GM03348 (cell line): ENCODE measurements around the gene PLXNC1.
"Not testable (repeated sequence)": the region's sequence is repeated elsewhere in the genome, so short reads cannot be mapped to it uniquely, and the experiment has no call there.

Experiments used
- DNase-seq: peaks from one replicate; pipeline ENCODE4 v3.0.0; 2012; ENCODE audit warnings: low spot score

Gene PLXNC1

GRCh38 chr12:94297096-94297699 is 148.8 kb downstream of the PLXNC1 start:
- no peak for DNase-seq

GRCh38 chr12:94297876-94298505 is 149.6 kb downstream of the PLXNC1 start:
- no peak for DNase-seq

GRCh38 chr12:94299846-94300245 is 151.5 kb downstream of the PLXNC1 start:
- no peak for DNase-seq

- DNase-seq, result no peak
Observed at GRCh38 chr12:94304012-94304411, 155.6 kb downstream of the PLXNC1 start.

- peak; percentile 17 for DNase-seq
Observed at GRCh38 chr12:94304566-94305061, 156.2 kb downstream of the PLXNC1 start.

GRCh38 chr12:94305130-94305957 is 157.0 kb downstream of the PLXNC1 start:
- DNase-seq, result no peak

GRCh38 chr12:94308612-94309011 is 160.2 kb downstream of the PLXNC1 start:
- DNase-seq, result no peak

- no peak for DNase-seq
Observed at GRCh38 chr12:94309373-94309772, 161.0 kb downstream of the PLXNC1 start.

- DNase-seq, result no peak
Observed at GRCh38 chr12:94312378-94312777, 164.0 kb downstream of the PLXNC1 start.

GRCh38 chr12:94316600-94316999 is 168.2 kb downstream of the PLXNC1 start:
- DNase-seq, result not testable (repeated sequence)

GRCh38 chr12:94318181-94318580 is 169.8 kb downstream of the PLXNC1 start:
- no peak for DNase-seq

GRCh38 chr12:94320109-94320508 is 171.7 kb downstream of the PLXNC1 start:
- no peak for DNase-seq

- no peak for DNase-seq
Observed at GRCh38 chr12:94322346-94322745, 174.0 kb downstream of the PLXNC1 start.

- no peak for DNase-seq
Observed at GRCh38 chr12:94326234-94326633, 177.9 kb downstream of the PLXNC1 start.

GRCh38 chr12:94326727-94327126 is 178.3 kb downstream of the PLXNC1 start:
- DNase-seq, result peak; percentile 17

- DNase-seq, result no peak
Observed at GRCh38 chr12:94327809-94328208, 179.4 kb downstream of the PLXNC1 start.

GRCh38 chr12:94329366-94329765 is 181.0 kb downstream of the PLXNC1 start:
- no peak for DNase-seq

- DNase-seq, result no peak
Observed at GRCh38 chr12:94333396-94333795, 185.0 kb downstream of the PLXNC1 start.

- no peak for DNase-seq
Observed at GRCh38 chr12:94336211-94336925, 188.0 kb downstream of the PLXNC1 start.

GRCh38 chr12:94338006-94338794 is 189.8 kb downstream of the PLXNC1 start:
- DNase-seq, result no peak

GRCh38 chr12:94340573-94340972 is 192.2 kb downstream of the PLXNC1 start:
- DNase-seq, result no peak
